Measurements from ENCODE around the gene PTGDS.

The PTGDS gene

GRCh38 chr9:137029058-137029936 lies 52.0 kb downstream of the PTGDS start:
- no peaks in the 10 kb centered on the region for H3K36me3 ChIP-seq (ENCODE audit: control insufficient read depth, insufficient read depth, low read length)
- no peaks in the 10 kb centered on the region for H3K4me1 ChIP-seq (ENCODE audit: control insufficient read depth, insufficient read depth, low read length)
- peak overlapping the region; percentile 58 for H3K4me3 ChIP-seq (ENCODE audit: low read depth, low read length)
- no peak overlapping the region for H3K9ac ChIP-seq (ENCODE audit: low read depth, low read length)
- H3K9me3 ChIP-seq (ENCODE audit: control insufficient read depth, insufficient read depth, low read length), result no peaks in the 10 kb centered on the region
- peaks cover 22% of the 10 kb centered on the region for H3K27me3 ChIP-seq (ENCODE audit: control insufficient read depth, insufficient read depth, low read length)

- no peak overlapping the region for H3K4me3 ChIP-seq (ENCODE audit: low read depth, low read length)
- H3K9me3 ChIP-seq (ENCODE audit: control insufficient read depth, insufficient read depth, low read length), result no peaks in the 10 kb centered on the region
- H3K36me3 ChIP-seq (ENCODE audit: control insufficient read depth, insufficient read depth, low read length), result no peaks in the 10 kb centered on the region
- H3K9ac ChIP-seq (ENCODE audit: low read depth, low read length), result no peak overlapping the region
- no peaks in the 10 kb centered on the region for H3K4me1 ChIP-seq (ENCODE audit: control insufficient read depth, insufficient read depth, low read length)
- H3K27me3 ChIP-seq (ENCODE audit: control insufficient read depth, insufficient read depth, low read length), result peaks cover 22% of the 10 kb centered on the region
These were observed 52.7 kb downstream of the PTGDS start for GRCh38 chr9:137030006-137030405.

DNA sequence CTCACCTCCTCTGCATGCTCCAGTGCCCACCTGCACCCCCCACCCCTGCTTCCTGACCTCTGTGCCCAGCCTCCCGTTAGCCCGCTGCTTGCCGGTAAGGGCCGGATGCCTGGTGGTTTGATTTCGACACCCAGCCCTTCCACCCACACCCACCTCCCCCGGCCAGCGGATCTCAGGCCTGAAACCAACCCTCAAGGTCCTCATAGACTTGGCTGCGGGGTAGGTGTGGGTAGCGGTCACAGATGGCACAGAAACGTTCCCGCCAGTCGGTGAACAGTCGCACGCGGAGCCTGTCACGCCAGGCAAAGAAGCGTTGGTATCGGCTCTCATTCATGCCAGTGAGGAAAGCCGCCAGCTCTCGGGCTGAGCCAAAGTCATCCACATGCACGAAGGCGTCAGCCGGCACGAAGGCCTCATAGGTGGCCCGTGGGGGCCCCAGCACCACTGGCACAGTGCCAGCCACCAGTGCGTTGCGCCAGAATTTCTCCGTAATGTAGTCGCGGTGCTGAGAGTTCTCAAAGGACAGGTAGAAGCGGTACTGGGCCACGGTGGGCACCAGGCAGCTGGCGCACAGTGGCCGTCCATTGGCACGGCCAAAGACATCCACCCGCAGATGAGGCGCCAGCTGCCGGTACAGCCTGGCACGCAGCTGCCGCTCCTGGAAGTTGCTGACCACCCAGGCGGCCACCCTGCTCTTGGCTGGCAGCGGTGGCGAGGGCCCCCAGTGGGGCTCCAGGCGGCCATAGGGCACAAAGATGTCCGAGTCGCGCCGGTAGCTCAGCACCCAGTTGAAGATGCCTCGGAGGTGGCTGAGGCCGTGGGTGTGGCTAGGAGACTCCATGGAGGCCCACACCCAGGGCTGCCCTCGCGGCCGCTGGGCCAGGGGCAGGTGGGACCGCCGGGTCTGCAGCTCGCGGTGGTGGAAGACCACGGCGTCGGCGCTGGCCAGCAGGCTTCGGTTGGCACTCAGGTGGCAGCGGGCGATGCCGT lies 53.5 kb downstream of the PTGDS start:
- Histone ChIP-seq H3K4me1 (ENCODE audit: control insufficient read depth, insufficient read depth, low read length) (no peaks in the 10 kb centered on the region), H3K27me3 (ENCODE audit: control insufficient read depth, insufficient read depth, low read length) (peaks cover 22% of the 10 kb centered on the region), H3K9me3 (ENCODE audit: control insufficient read depth, insufficient read depth, low read length) (no peaks in the 10 kb centered on the region), H3K4me3 (ENCODE audit: low read depth, low read length) (no peak overlapping the region), H3K36me3 (ENCODE audit: control insufficient read depth, insufficient read depth, low read length) (no peaks in the 10 kb centered on the region), H3K9ac (ENCODE audit: low read depth, low read length) (no peak overlapping the region)
